Skeletal muscle satellite cell (primary cell): ENCODE measurements around the gene CTSZ.

Experiments
- H3K27me3 ChIP-seq: 2 replicates; pipeline ENCODE4 v1.7.0; 2013; ENCODE audit warnings: low read length; ENCODE audit not compliant: control insufficient read depth, insufficient read depth
- H3K36me3 ChIP-seq: 2 replicates; pipeline ENCODE4 v1.7.0; 2013; ENCODE audit warnings: mild to moderate bottlenecking, control low read depth, low read length; ENCODE audit not compliant: insufficient read depth
- H3K4me1 ChIP-seq: 2 replicates; pipeline ENCODE4 v1.7.0; 2013; ENCODE audit warnings: low read length; ENCODE audit not compliant: control insufficient read depth, insufficient read depth
- H3K4me2 ChIP-seq: 2 replicates; pipeline ENCODE4 v1.7.0; 2013; ENCODE audit warnings: mild to moderate bottlenecking, low read length
- H3K4me3 ChIP-seq: 2 replicates; pipeline ENCODE4 v1.7.0; 2013; ENCODE audit warnings: low read length
- H3K9ac ChIP-seq: 2 replicates; pipeline ENCODE4 v1.7.0; 2013; ENCODE audit warnings: mild to moderate bottlenecking, low read depth, low read length, moderate library complexity
- H3K9me3 ChIP-seq: replicated peaks from 2 replicates; pipeline ENCODE4 v1.7.0; 2013; ENCODE audit warnings: mild to moderate bottlenecking, control low read depth, low read length

The CTSZ gene

GRCh38 chr20:59030911-59031563, 24.0 kb upstream of the CTSZ start:
- peaks cover 50% of the 10 kb centered on the region for H3K4me1 ChIP-seq
- no peaks in the 10 kb centered on the region for H3K27me3 ChIP-seq
- H3K36me3 ChIP-seq: peaks cover 42% of the 10 kb centered on the region
- peak overlapping the region; percentile 97 for H3K4me2 ChIP-seq
- peak overlapping the region; percentile 96 for H3K9ac ChIP-seq
- no peaks in the 10 kb centered on the region for H3K9me3 ChIP-seq
- H3K4me3 ChIP-seq: peak overlapping the region; percentile 93

- H3K4me2 ChIP-seq: peak overlapping the region; percentile 97
- no peaks in the 10 kb centered on the region for H3K9me3 ChIP-seq
- peak overlapping the region; percentile 34 for H3K9ac ChIP-seq
- peak overlapping the region; percentile 47 for H3K4me3 ChIP-seq
- peaks cover 50% of the 10 kb centered on the region for H3K4me1 ChIP-seq
- peaks cover 48% of the 10 kb centered on the region for H3K36me3 ChIP-seq
- H3K27me3 ChIP-seq: no peaks in the 10 kb centered on the region
Observed at GRCh38 chr20:59028812-59029211, 21.8 kb upstream of the CTSZ start.

GRCh38 chr20:59027741-59028320, 20.8 kb upstream of the CTSZ start:
- Histone ChIP-seq H3K4me1 (peaks cover 46% of the 10 kb centered on the region), H3K4me3 (peak overlapping the region; percentile 50)

GRCh38 chr20:59026904-59027740, 20.1 kb upstream of the CTSZ start:
- H3K4me1 ChIP-seq: peaks cover 46% of the 10 kb centered on the region
- H3K4me3 ChIP-seq: peak overlapping the region; percentile 50

More at GRCh38 chr20:59027741-59028320, 20.8 kb upstream of the CTSZ start:
- no peaks in the 10 kb centered on the region for H3K27me3 ChIP-seq
- peak overlapping the region; percentile 33 for H3K9ac ChIP-seq
- peak overlapping the region; percentile 97 for H3K4me2 ChIP-seq
- no peaks in the 10 kb centered on the region for H3K9me3 ChIP-seq
- H3K36me3 ChIP-seq: peaks cover 51% of the 10 kb centered on the region

GRCh38 chr20:59025511-59025910, 18.5 kb upstream of the CTSZ start:
- peaks cover 57% of the 10 kb centered on the region for H3K36me3 ChIP-seq
- H3K9ac ChIP-seq: no peak overlapping the region
- no peaks in the 10 kb centered on the region for H3K9me3 ChIP-seq
- H3K4me1 ChIP-seq: peaks cover 36% of the 10 kb centered on the region
- no peak overlapping the region for H3K4me3 ChIP-seq
- no peak overlapping the region for H3K4me2 ChIP-seq
- H3K27me3 ChIP-seq: no peaks in the 10 kb centered on the region

More at GRCh38 chr20:59026904-59027740, 20.1 kb upstream of the CTSZ start:
- H3K4me2 ChIP-seq: peak overlapping the region; percentile 97
- no peaks in the 10 kb centered on the region for H3K9me3 ChIP-seq
- H3K36me3 ChIP-seq: peaks cover 57% of the 10 kb centered on the region
- H3K9ac ChIP-seq: peak overlapping the region; percentile 14
- no peaks in the 10 kb centered on the region for H3K27me3 ChIP-seq

- Histone ChIP-seq H3K4me3 (no peak overlapping the region), H3K9ac (no peak overlapping the region), H3K4me2 (no peak overlapping the region), H3K36me3 (peaks cover 57% of the 10 kb centered on the region), H3K27me3 (no peaks in the 10 kb centered on the region), H3K4me1 (peaks cover 32% of the 10 kb centered on the region), H3K9me3 (no peaks in the 10 kb centered on the region)
Observed at GRCh38 chr20:59025086-59025485, 18.0 kb upstream of the CTSZ start.

GRCh38 chr20:59024111-59024530, 17.1 kb upstream of the CTSZ start:
- Histone ChIP-seq H3K4me3 (no peak overlapping the region), H3K4me2 (no peak overlapping the region), H3K4me1 (peaks cover 22% of the 10 kb centered on the region), H3K27me3 (no peaks in the 10 kb centered on the region), H3K36me3 (peaks cover 57% of the 10 kb centered on the region), H3K9me3 (no peaks in the 10 kb centered on the region), H3K9ac (no peak overlapping the region)

- H3K4me2 ChIP-seq: no peak overlapping the region
- no peaks in the 10 kb centered on the region for H3K27me3 ChIP-seq
- peaks cover 54% of the 10 kb centered on the region for H3K36me3 ChIP-seq
- no peak overlapping the region for H3K9ac ChIP-seq
- no peaks in the 10 kb centered on the region for H3K9me3 ChIP-seq
- no peak overlapping the region for H3K4me3 ChIP-seq
- peaks cover 17% of the 10 kb centered on the region for H3K4me1 ChIP-seq
Observed at GRCh38 chr20:59023616-59024015, 16.6 kb upstream of the CTSZ start.

GRCh38 chr20:59022754-59023153, 15.7 kb upstream of the CTSZ start:
- no peak overlapping the region for H3K9ac ChIP-seq
- H3K4me3 ChIP-seq: no peak overlapping the region
- no peak overlapping the region for H3K4me2 ChIP-seq
- no peaks in the 10 kb centered on the region for H3K27me3 ChIP-seq
- peaks cover 10% of the 10 kb centered on the region for H3K4me1 ChIP-seq
- H3K9me3 ChIP-seq: no peaks in the 10 kb centered on the region
- H3K36me3 ChIP-seq: peaks cover 49% of the 10 kb centered on the region

- Histone ChIP-seq H3K27me3 (no peaks in the 10 kb centered on the region), H3K4me1 (no peaks in the 10 kb centered on the region), H3K4me3 (no peak overlapping the region), H3K9ac (no peak overlapping the region), H3K36me3 (peaks cover 35% of the 10 kb centered on the region), H3K4me2 (no peak overlapping the region), H3K9me3 (no peaks in the 10 kb centered on the region)
Observed at GRCh38 chr20:59020938-59021551, 14.0 kb upstream of the CTSZ start.

GRCh38 chr20:59019217-59019616, 12.2 kb upstream of the CTSZ start, which contains the start of gene TUBB1:
TSS of gene TUBB1 (plus strand) at chr20:59019429. CDS start at chr20:59019523, 94 bp downstream.
- Histone ChIP-seq H3K36me3 (peaks cover 18% of the 10 kb centered on the region), H3K4me1 (no peaks in the 10 kb centered on the region), H3K9me3 (no peaks in the 10 kb centered on the region), H3K9ac (no peak within 1 kb of the TSS), H3K4me2 (no peak within 1 kb of the TSS), H3K4me3 (no peak within 1 kb of the TSS), H3K27me3 (no peaks in the 10 kb centered on the region)
